ENCODE results near the gene TPRA1.

- TF ChIP-seq POLR2A (IDR thresholded peaks at IDR 0.05; ENCODE audit: low read depth, low read length): no peak
- TF ChIP-seq POLR2AphosphoS5 (IDR thresholded peaks at IDR 0.05; ENCODE audit: low read depth, low read length): no peak
- TF ChIP-seq TAF1 (IDR thresholded peaks at IDR 0.05; ENCODE audit: borderline replicate concordance, low read depth, low read length): no peak
These were observed 56.4 kb downstream of the TPRA1 start for GRCh38 chr3:127534161-127534451.

Measured in GM12892 (cell line).